ENCODE measurements around the gene PDE4B. TPM values are rescaled to one million over a fixed set of nuclear protein-coding genes. Genes with fewer than 3 reads are reported as not detected.

Gene PDE4B
- polyA plus RNA-seq, 1 donor (not counting 4 experiments of a cell fraction or from before 2014, with no cell fraction given), result 0.29 TPM

DNA sequence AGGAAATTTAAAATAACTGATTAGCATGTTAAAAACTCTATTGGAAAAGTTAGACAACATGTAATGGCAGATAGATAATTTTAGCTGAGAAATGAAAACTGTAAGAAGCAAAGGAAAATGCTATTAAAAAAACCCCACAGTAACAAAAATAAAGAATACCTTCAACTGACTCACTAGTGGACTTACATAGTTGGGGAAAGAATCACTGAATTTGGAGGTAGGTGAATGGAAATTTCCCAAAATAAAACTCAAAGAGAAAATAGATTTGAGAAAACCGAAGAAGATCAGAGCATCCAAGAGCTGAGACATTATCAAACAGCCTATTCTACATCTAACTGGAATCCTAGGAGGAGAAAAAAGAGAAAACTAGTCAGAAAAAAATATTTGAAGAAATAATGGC, 34.7 kb downstream of the PDE4B start:
- no peaks in the 10 kb centered on the region for H3K9me3 ChIP-seq (ENCODE audit: control insufficient read depth, low read depth, low read length)
- no peak overlapping the region for H3K9ac ChIP-seq (ENCODE audit: control insufficient read depth, extremely low read depth, insufficient read depth, low read length)
- DNase-seq (ENCODE audit: low read depth, low spot score) (no peak), FAIRE-seq (no peak)
- no peaks in the 10 kb centered on the region for H3K36me3 ChIP-seq (ENCODE audit: control insufficient read depth in 2 of 2, extremely low read depth in 1 of 2, insufficient read depth in 2 of 2, low read length in 2 of 2)
- dilution Hi-C loops (cut with MboI; ENCODE audit: extremely low pct_ligation_motif_present, low sequenced_read_pairs), result no loop called here
- H3K4me2 ChIP-seq (ENCODE audit: control insufficient read depth, extremely low read depth, insufficient read depth, low read depth, low read length), result no peak overlapping the region
- H3K9me1 ChIP-seq (ENCODE audit: control insufficient read depth, extremely low read depth, insufficient read depth, low read length), result no peaks in the 10 kb centered on the region
- no peak overlapping the region for H3K27ac ChIP-seq (ENCODE audit: control insufficient read depth, insufficient read depth, low read length)
- no peaks in the 10 kb centered on the region for H3K27me3 ChIP-seq (ENCODE audit: control insufficient read depth, extremely low read depth, insufficient read depth, low read length)
- no peaks in the 10 kb centered on the region for H4K20me1 ChIP-seq (ENCODE audit: control insufficient read depth, extremely low read depth, insufficient read depth, low read length)
- no peak overlapping the region for H2AFZ ChIP-seq (ENCODE audit: control insufficient read depth, low read length)
- no peaks in the 10 kb centered on the region for H3K79me2 ChIP-seq (ENCODE audit: control insufficient read depth, insufficient read depth, low read length)
- no peaks in the 10 kb centered on the region for H3K4me1 ChIP-seq (ENCODE audit: control insufficient read depth, extremely low read depth, insufficient read depth, low read length)
- TF ChIP-seq, protein P1, sequence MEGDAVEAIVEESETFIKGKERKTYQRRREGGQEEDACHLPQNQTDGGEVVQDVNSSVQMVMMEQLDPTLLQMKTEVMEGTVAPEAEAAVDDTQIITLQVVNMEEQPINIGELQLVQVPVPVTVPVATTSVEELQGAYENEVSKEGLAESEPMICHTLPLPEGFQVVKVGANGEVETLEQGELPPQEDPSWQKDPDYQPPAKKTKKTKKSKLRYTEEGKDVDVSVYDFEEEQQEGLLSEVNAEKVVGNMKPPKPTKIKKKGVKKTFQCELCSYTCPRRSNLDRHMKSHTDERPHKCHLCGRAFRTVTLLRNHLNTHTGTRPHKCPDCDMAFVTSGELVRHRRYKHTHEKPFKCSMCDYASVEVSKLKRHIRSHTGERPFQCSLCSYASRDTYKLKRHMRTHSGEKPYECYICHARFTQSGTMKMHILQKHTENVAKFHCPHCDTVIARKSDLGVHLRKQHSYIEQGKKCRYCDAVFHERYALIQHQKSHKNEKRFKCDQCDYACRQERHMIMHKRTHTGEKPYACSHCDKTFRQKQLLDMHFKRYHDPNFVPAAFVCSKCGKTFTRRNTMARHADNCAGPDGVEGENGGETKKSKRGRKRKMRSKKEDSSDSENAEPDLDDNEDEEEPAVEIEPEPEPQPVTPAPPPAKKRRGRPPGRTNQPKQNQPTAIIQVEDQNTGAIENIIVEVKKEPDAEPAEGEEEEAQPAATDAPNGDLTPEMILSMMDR (optimal IDR thresholded peaks at IDR 0.05 in 1 of 3, IDR thresholded peaks at IDR 0.05 in 1 of 3, conservative IDR thresholded peaks at IDR 0.05 in 1 of 3; ENCODE audit: extremely low read depth in 1 of 3, insufficient read depth in 2 of 3, low read length in 3 of 3), result no peak
- TF ChIP-seq EZH2 (IDR thresholded peaks at IDR 0.05; ENCODE audit: low read length), result no peak
- H3K4me3 ChIP-seq (ENCODE audit: control insufficient read depth in 2 of 3, extremely low read depth in 1 of 3, insufficient read depth in 2 of 3, low read depth in 1 of 3, low read length in 3 of 3), result no peak overlapping the region

- no peaks in the 10 kb centered on the region for H3K79me2 ChIP-seq (ENCODE audit: control insufficient read depth, insufficient read depth, low read length)
- H3K9me1 ChIP-seq (ENCODE audit: control insufficient read depth, extremely low read depth, insufficient read depth, low read length), result no peaks in the 10 kb centered on the region
- TF ChIP-seq, protein P1 (optimal IDR thresholded peaks at IDR 0.05 in 1 of 3, IDR thresholded peaks at IDR 0.05 in 1 of 3, conservative IDR thresholded peaks at IDR 0.05 in 1 of 3; ENCODE audit: extremely low read depth in 1 of 3, insufficient read depth in 2 of 3, low read length in 3 of 3), result no peak
- no peak for TF ChIP-seq EZH2 (IDR thresholded peaks at IDR 0.05; ENCODE audit: low read length)
- no peaks in the 10 kb centered on the region for H3K4me1 ChIP-seq (ENCODE audit: control insufficient read depth, extremely low read depth, insufficient read depth, low read length)
- DNase-seq (ENCODE audit: low read depth, low spot score) (no peak), FAIRE-seq (no peak)
- dilution Hi-C loops (cut with MboI; ENCODE audit: extremely low pct_ligation_motif_present, low sequenced_read_pairs), result no loop called here
- no peak overlapping the region for H2AFZ ChIP-seq (ENCODE audit: control insufficient read depth, low read length)
- H3K36me3 ChIP-seq (ENCODE audit: control insufficient read depth in 2 of 2, extremely low read depth in 1 of 2, insufficient read depth in 2 of 2, low read length in 2 of 2), result no peaks in the 10 kb centered on the region
- H3K4me3 ChIP-seq (ENCODE audit: control insufficient read depth in 2 of 3, extremely low read depth in 1 of 3, insufficient read depth in 2 of 3, low read depth in 1 of 3, low read length in 3 of 3), result no peak overlapping the region
- H3K27me3 ChIP-seq (ENCODE audit: control insufficient read depth, extremely low read depth, insufficient read depth, low read length), result no peaks in the 10 kb centered on the region
- H3K9me3 ChIP-seq (ENCODE audit: control insufficient read depth, low read depth, low read length), result no peaks in the 10 kb centered on the region
- H4K20me1 ChIP-seq (ENCODE audit: control insufficient read depth, extremely low read depth, insufficient read depth, low read length), result no peaks in the 10 kb centered on the region
- H3K4me2 ChIP-seq (ENCODE audit: control insufficient read depth, extremely low read depth, insufficient read depth, low read depth, low read length), result no peak overlapping the region
- H3K9ac ChIP-seq (ENCODE audit: control insufficient read depth, extremely low read depth, insufficient read depth, low read length), result no peak overlapping the region
- H3K27ac ChIP-seq (ENCODE audit: control insufficient read depth, insufficient read depth, low read length), result no peak overlapping the region
Observed at GRCh38 chr1:65830306-65830705, 37.6 kb downstream of the PDE4B start.

Measured in keratinocyte (primary cell).